ENCODE measurements around the gene MARK2.

MARK2 gene

GRCh38 chr11:63831326-63831725, 7.6 kb upstream of the MARK2 start:
- DNase-seq: no peak

- no peak for DNase-seq
These were observed 6.6 kb upstream of the MARK2 start for GRCh38 chr11:63832336-63832735.

- DNase-seq: no peak
These were observed 5.9 kb upstream of the MARK2 start for GRCh38 chr11:63833048-63833447.

- no peak for DNase-seq
These were observed 4.3 kb upstream of the MARK2 start for GRCh38 chr11:63834535-63835157.

GRCh38 chr11:63835158-63835545, 3.8 kb upstream of the MARK2 start:
- no peak for DNase-seq

GRCh38 chr11:63837027-63837688, 1.8 kb upstream of the MARK2 start:
- peak; percentile 73 for DNase-seq

GRCh38 chr11:63837739-63838138, 1.2 kb upstream of the MARK2 start:
- no peak for DNase-seq

GRCh38 chr11:63838150-63838677, 696 bp upstream of the MARK2 start:
- DNase-seq: peak; percentile 65

GRCh38 chr11:63839508-63840355, 822 bp downstream of the MARK2 start:
- DNase-seq: peak; percentile 43

- no peak for DNase-seq
These were observed 1.6 kb downstream of the MARK2 start for GRCh38 chr11:63840356-63841060.

GRCh38 chr11:63841554-63841953, 2.6 kb downstream of the MARK2 start:
- DNase-seq: no peak

- no peak for DNase-seq
These were observed 4.1 kb downstream of the MARK2 start for GRCh38 chr11:63843041-63843440.

- no peak for DNase-seq
These were observed 5.9 kb downstream of the MARK2 start for GRCh38 chr11:63844836-63845235.

GRCh38 chr11:63845303-63845702, 6.4 kb downstream of the MARK2 start:
- no peak for DNase-seq

GRCh38 chr11:63845911-63846310, 7.0 kb downstream of the MARK2 start:
- DNase-seq: no peak

- no peak for DNase-seq
These were observed 8.0 kb downstream of the MARK2 start for GRCh38 chr11:63846897-63847296.

- DNase-seq: no peak
These were observed 8.5 kb downstream of the MARK2 start for GRCh38 chr11:63847363-63847762.

GRCh38 chr11:63849691-63850090, 10.8 kb downstream of the MARK2 start:
- DNase-seq: no peak

GRCh38 chr11:63850920-63851319, 12.0 kb downstream of the MARK2 start:
- no peak for DNase-seq

- no peak for DNase-seq
These were observed 12.5 kb downstream of the MARK2 start for GRCh38 chr11:63851364-63851763.

GRCh38 chr11:63853476-63853875, 14.6 kb downstream of the MARK2 start:
- DNase-seq: no peak

- no peak for DNase-seq
These were observed 15.8 kb downstream of the MARK2 start for GRCh38 chr11:63854696-63855095.

- DNase-seq: no peak
These were observed 17.1 kb downstream of the MARK2 start for GRCh38 chr11:63855975-63856374.
